ENCODE data around the gene H6PD.

H6PD gene

DNA sequence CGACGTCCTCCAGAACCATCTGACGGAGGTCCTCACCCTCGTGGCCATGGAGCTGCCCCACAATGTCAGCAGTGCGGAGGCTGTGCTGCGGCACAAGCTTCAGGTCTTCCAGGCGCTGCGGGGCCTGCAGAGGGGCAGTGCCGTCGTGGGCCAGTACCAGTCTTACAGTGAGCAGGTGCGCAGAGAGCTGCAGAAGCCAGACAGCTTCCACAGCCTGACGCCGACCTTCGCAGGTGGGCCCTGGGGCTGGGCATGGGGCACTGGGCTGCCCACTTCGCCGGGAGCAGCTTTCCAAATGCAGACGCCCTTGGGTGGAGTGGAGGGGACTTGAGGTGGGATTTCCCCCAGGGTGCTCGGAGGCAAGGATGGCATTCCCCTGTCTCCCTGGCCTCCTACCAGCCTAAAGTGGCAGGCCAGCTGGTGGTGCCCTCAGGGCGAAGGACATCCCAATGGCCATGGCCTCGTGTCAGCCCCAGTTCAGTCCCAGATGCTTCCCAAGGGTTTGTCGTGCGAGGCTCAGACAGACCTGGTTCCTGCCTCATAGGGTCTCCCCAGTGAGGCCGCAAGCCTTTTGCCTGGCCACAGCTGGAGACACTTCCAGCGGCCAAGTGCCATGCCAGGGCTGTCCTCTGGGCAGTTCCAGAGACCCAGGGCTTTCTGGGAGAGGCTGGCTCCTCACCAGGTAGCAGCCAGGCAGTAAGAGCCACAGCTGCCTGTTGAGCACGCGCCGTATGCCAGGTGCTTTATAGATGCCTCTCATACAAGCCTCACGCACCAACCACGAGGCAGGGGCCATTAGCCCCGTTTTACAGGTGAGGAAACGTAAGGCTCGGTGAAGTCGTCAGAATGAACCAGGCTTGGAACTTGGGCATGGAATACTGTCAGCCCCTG lies 27.8 kb downstream of the H6PD start:
- DNase-seq, result no peak

DNA sequence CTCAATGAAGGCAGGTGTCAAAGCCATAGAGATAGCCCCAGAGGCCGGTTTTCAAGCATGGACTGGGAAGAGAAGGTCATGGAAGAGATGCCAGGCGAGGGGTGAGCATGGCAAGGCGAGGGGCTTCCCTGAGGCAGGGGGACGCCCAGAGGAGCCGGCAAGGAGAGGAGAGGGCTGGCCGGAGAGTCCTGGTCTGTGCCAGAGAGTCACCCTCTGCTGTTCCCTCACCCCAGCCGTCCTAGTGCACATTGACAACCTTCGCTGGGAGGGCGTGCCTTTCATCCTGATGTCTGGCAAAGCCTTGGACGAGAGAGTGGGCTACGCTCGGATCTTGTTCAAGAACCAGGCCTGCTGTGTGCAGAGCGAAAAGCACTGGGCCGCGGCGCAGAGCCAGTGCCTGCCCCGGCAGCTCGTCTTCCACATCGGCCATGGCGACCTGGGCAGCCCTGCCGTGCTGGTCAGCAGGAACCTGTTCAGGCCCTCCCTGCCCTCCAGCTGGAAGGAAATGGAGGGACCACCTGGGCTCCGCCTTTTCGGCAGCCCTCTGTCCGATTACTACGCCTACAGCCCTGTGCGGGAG lies 28.8 kb downstream of the H6PD start:
- DNase-seq, result no peak

DNA sequence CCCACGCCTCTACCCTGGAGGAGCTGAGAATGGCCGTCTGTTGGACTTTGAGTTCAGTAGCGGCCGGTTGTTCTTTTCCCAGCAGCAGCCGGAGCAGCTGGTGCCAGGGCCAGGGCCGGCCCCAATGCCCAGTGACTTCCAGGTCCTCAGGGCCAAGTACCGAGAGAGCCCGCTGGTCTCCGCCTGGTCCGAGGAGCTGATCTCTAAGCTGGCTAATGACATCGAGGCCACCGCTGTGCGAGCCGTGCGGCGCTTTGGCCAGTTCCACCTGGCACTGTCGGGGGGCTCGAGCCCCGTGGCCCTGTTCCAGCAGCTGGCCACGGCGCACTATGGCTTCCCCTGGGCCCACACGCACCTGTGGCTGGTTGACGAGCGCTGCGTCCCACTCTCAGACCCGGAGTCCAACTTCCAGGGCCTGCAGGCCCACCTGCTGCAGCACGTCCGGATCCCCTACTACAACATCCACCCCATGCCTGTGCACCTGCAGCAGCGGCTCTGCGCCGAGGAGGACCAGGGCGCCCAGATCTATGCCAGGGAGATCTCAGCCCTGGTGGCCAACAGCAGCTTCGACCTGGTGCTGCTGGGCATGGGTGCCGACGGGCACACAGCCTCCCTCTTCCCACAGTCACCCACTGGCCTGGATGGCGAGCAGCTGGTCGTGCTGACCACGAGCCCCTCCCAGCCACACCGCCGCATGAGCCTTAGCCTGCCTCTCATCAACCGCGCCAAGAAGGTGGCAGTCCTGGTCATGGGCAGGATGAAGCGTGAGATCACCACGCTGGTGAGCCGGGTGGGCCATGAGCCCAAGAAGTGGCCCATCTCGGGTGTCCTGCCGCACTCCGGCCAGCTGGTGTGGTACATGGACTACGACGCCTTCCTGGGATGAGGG lies 29.7 kb downstream of the H6PD start:
- DNase-seq, result no peak

DNA sequence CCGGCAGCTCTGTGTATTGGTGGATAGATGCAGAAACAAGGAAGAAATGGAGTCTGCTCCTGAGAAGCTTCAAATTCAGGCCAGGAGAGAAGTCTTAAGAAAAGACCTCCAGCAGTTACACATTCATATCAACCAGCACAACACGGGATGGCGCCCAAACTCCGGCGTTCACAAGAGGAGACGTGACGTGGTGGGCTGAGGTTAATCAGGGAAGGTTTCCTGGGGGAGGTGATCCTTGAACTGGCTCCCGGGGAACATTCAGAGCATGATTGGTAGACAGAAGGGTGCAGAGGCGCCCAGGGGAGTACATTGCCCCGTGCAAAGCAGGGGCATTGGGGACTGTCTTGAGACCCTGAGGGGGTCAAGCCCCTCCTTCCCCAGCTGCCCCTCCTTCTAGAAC lies 30.5 kb downstream of the H6PD start:
- DNase-seq, result no peak

DNA sequence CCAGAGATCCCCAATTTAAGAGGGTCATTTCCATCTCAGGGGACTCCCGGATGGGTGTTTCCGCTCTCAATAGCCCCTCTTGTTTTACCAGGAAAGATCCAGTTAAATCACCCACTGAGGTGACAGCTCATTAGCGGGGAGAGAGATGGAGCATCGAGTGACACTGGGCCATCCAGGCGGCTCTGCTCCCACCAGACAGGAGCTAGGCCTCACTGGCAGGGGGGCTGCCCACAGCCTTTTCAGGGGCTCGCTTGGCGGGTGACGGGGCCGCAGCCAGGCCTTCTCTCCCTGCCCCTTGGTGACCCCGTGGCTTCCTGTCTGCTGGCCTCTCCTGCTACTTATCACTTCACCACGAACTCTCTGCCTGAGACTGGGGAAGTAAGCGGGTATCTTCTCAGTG lies 31.4 kb downstream of the H6PD start:
- no peak for DNase-seq

DNA sequence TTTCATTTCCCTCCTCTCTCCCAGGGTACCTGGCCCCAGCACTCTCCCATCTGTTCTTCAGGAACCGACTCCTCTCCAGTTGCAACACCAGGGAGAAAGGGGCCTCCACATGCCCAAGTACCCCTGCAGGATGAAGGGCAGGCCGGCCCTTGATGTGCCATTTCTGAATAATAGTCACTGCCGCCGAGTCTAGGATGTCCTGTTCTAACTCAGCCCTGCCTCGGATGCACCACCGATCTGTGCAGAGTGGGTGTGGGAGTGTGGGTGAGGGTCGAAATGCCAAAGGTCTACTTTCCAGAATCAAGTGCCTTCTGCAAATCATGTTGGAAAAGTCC lies 32.7 kb downstream of the H6PD start:
- DNase-seq, result no peak

DNA sequence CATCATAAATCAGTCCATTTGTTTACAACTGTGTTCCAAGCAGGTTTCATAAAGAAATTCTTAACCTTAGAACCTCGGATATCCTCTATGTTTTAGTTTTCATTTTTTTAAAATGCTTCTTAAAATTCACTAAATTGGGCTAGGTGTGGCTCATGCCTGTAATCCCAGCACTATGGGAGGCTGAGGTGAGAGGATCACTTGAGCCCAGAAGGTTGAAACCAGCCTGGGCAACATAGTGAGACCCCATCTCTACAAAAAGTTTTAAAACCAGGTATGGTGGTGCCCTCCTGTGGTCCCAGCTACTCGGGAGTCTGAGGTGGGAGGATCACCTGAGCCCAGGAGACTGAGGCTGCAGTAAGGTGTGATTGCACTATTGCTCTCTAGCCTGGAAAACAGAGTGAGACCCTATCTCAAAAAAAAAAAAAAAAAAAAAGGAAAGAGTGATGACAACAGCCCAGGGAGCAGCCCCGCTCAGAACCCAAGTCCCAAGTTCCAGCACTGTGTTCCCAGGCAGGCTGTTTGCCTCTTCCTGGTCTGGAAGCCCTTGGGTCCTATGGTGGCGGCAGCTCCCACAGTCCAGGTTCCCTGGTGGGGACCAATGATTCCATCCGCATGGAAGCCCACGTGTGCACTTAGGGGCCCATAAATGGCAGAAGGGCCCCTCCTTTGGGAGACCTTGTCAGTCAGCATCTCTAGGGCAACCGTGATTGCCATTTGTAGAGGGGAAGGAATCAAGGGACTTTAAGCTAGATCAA lies 33.4 kb downstream of the H6PD start:
- no peak for DNase-seq

DNA sequence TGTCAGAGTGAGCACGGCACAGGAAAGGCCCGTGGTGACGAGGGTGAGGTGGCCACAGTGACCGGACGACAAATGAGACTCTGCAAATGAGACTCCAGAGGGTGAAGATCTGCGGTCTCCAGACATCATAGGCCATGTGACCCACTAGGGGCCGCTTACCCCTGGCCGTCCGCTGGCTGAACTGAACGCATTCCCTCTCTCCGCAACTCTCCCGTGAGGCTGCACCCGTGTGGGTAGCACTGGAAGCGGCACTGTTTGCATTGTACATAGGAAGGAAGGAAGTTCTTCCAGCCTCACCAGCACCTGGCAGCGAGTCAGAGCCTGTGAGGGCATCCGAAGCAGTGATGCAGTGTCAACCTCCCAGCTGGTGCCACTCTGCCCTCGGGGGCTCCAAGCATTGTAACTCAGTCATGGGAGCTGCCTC lies 34.5 kb downstream of the H6PD start:
- DNase-seq, result no peak

DNA sequence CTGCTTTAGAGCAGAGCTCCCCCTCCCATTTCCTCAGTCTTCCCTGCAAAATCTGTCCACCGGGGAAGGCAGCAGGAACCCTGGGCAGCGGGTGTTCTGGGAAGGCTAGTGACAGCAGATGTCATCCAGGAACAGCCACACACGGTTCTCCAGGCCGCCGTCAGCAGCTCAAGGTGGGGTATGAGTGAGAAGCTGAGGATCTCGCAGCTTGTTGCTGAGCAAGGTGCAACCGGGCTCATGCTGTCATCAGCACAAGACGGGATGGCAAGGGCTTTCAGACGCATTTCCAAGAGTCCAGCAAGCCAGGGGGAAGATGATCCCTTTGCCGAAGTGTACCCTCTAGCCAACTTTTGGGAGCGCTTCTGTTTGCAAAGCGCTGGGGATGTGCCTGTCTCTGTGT lies 35.1 kb downstream of the H6PD start:
- DNase-seq, result no peak

DNA sequence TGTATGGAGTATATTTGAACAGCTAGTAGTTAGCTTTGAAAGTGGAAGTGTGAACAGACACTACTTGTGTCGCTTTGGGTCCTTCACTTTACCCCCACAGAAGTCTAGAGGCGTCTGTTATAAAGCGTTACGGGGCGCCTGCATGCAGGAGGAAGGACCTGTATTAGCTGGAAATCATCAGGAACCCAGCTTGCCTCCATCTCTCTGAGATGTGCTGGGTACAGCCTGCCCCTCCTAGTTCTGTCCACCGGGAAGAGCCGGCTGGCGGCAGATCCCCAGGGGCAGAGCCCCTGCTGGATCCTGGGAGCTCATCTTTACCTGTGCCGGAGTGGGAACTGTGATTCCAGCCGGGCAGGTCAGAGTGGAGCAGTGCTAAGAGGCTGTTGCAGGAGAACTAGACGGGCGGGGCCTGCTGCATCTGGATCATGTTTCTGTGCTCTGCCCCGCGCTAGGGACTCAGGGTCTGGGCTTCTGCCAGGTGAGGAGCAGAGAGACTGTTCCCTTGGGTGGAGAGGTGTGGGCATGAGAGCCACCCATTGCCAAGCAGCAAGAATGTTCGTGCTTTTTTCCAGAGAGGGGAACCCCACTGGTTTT lies 35.8 kb downstream of the H6PD start:
- no peak for DNase-seq

DNA sequence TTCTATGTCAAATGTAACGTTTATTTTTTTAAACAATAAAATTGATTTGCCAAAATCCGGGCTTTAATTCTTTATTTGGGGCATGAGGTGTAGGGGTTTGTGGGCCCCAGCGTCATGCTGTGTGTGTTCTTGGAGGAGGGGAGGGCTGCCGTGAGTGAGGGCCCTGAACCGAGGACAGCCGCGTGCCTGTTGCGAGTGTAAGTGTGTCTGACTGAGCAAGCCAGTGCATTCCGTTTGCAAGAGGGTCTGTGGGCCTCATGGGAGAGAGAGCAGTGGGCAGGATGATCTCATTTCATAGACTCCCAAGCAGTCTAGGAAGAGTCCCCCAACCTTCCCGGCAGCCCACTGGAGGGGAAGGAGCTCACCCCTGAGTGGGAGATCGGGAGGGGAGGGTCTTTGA lies 36.7 kb downstream of the H6PD start:
- no peak for DNase-seq

DNA sequence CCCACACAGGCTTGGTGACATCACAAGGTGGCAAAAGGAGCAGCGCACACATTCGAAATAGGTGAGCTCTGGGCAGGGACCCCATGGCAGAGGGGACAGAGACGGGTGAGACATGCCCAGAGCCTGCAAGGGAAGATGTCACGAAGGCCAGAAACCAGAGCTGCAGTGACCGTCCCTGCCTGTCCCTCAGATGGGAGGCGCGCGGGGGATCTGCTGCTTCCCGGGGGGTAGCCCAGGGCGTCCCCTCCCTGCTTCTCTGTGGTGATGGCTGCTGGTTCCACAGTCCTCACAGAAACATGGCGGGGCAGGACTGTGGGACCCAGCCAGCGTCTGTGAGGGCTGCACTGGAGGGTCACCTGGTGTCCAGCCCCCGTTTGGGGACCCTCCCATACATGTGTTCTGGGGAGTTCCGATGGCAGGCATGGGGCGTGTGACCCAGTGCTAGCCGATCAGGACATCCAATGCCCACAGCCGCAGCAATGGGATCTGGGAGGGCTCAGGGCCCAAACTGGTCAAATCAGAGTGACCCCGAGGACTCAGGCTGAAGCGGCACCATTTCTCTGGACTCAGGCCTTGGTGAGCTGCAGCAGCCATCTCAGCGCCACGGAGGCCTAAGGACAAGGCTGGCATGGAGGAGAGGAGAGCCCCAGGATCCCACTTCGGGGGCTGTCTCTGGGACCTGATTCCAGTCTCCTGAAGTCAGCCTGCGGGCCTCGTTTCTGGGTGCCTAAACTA lies 37.5 kb downstream of the H6PD start:
- no peak for DNase-seq

DNA sequence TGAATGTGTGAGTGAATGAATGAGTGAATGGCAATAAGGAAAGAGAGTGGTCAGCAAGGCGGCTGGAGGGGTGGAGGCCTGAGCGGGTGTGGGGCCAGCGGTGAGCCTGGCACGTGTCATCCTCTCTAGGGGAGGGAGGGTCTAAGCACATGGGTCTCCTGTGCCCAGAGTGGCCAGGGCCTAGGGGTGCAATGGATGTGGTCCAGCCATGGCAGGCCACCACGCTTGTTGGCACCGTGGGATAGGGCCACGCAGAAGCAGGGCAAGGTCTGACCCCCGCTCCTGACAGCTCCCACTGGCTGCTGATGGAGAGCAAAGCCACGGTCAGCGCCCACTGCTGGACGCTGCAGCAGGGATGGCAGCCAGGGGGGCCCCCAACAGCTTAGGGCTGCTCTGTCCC lies 38.6 kb downstream of the H6PD start:
- DNase-seq, result no peak

DNA sequence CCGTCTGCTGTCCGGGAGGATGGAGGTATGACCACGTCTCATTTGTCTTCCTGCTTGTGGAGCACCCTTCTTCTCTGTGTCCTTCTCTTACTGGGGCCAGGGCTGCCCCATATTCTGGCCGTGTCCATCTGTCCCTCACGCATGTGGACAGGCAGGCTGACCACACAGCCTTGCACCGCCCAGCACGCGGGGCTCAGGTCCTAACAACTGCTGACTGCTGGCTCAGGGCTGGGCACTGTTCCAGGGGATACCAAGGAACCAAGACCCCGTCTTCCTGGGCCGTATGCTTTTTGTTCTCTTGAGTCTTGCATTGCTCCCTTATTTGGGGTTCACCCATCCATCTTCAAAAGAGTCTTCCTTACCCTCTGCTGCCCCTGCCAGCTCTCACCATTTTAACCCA lies 40.6 kb downstream of the H6PD start:
- DNase-seq, result no peak

DNA sequence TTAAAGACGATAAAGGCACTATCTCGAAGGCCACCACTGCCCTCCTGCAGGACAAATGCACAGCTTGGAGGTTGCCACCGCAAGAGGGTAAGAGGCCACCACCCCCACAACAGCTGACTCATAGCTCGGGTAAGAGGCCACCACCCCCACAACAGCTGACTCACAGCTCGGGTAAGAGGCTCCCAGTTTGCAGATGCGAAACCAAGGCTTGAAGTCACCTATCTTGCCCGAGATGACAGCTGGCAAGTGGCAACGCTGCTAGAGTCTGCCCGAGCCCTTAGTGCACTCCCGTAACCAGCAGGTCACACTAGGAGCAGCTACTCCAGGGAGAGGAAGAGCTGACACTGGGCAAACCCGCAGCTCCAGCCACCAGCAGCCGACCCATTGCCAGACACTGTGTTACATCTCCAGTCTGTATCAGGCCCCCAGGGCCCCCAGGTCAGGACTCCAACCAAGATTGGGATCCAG lies 41.0 kb downstream of the H6PD start:
- peak; percentile 93 for DNase-seq

DNA sequence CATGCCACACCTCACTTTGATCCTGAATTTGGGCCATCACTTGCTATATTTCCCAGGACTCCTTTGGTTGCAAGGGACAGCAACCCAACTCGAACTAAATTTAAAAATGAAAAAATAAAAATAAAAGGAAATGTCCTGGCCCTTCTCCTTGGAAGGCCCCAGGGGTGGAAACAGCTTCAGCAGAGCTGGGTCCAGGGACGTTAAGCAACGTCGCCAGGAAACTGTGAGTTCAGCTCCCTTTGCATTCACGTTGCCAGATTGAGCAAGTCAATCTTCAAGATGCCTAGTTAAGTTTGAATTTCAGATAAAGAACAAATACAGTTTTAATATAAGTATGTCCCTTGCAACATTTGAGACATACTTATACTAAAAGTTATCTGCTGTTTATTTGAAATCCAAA lies 43.5 kb downstream of the H6PD start:
- no peak for DNase-seq

DNA sequence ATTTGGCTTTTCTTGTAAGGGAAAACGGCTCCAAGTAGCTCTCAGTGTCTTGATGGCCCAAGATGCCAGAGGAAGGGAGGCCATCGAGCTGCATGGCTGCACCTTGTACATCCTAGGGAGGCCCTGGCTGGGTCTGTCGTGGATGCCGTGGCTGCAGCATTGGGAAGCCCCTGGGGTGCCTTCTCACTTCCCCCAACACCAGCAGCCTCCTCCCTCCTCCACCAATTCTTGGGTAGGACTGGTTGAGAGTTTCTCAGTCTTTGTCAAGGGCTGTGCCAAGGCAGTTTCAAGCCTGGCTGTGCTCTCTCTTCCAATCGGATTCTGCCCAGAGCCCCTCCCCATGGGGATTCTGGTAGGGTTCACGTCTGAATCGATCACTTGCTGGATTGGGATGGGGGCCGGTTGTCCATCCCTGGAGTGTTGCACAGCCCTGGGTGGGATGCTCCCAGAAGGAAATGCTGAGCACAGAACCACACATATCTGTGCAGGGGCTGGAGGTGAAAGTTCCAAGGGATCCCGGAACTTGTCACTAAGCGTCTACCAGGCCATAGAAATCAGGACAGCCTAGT lies 44.1 kb downstream of the H6PD start:
- no peak for DNase-seq

DNA sequence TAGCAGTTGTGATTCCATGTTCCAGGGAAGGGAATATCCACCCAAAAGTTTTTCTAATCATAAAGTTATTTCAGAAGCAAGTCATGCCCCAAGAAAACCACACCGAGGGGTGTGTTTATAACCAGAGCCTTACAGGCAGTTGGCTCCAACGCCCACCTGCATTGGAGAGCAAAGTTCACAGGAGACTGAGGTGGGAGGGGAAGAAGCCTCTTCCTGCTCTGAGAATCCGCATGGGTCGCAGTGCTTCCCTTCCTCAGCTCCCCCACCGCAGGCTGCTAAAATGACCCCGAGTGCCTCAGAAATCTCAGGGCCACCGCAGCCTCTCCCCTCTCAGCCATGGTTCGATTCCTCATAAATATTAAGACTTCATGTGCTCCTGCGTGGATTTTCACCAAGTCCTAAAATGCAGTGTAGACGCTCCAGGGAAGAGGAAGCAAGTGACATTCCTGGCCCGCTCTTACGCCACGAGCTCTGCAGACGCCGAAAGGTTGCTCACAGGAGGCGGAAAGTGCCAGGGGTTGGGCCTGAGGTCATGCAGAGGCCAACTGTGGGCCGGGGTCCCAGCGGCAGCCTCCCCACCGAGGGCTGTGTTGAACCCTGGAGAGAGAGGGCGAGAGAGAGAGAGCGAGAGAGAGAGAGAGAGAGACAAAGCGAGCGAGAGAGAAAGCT lies 44.7 kb downstream of the H6PD start:
- DNase-seq, result no peak

DNA sequence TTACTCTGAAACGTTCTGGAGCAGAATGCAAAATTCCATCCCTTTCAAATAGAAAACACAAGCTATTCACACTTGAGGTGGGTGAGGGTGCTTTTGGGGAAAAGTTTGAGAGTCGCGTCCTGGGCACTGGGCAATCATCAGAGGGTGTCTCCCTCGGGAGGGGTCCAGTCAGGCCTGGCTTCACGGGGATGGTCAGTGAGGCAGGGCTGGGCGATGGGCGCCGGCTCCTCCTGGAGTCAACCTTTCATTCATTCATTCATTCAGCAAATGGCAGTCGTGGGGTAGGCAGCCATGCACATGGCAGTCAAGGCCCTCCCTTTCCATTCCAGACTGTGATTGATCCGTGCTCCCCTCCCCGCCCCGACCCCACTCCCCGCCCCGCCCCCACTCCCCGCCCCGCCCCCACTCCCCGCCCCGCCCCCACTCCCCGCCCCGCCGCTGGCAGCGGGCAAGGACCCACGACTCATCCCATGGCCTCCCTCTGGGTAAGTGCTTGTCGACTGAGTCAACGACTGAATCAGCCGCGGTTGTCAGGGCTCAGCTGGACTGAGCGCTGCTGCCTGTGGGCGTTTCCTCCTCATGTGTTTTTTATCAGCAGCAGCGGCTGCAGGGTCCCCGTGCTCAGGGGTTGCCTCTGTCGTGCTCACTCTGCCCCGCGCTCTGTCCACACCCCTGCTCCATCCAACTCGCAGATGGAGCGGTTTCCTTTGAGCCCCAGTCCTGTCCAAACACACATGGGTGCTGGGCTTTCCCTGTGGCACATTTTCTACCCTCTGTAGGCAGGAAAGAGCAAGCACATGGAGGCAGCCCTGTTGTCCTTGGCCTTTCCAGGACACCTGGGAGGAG lies 45.7 kb downstream of the H6PD start:
- DNase-seq, result peak; percentile 87

Measured in activated effector memory CD4-positive, alpha-beta T cell treated with anti-CD3 and anti-CD28 coated beads, Interleukin-2, amount 50 U/mL, for 16 hours (primary cell).